CD4-positive, alpha-beta T cell (primary cell): ENCODE results near the gene ERGIC3. TPM values are rescaled to one million over a fixed set of nuclear protein-coding genes. Genes with fewer than 3 reads are reported as not detected.

Source experiments
- ATAC-seq: fragments of 200-7000 bp; cut with Tn5 transposase; one replicate; pipeline ENCODE4 v1.10.0; 2022; ENCODE audit warnings: mild to moderate bottlenecking; ENCODE audit not compliant: poor library complexity
- CTCF ChIA-PET: fragments of 350-600 bp; sonication (Branson Sonifier 250); formaldehyde crosslinking; loops from one replicate; lab custom pipeline; 2021; ENCODE audit warnings: antibody characterized with exemption, inconsistent platforms; lab: Charles Lee
- POLR2A ChIA-PET: fragments of 350-600 bp; sonication (Branson Sonifier 250); formaldehyde crosslinking; loops from one replicate; lab custom pipeline; 2021; ENCODE audit warnings: antibody characterized with exemption, inconsistent platforms; lab: Charles Lee
- DNase-seq, 14 experiments: peaks; one replicate each; pipeline ENCODE4 v3.0.0-alpha.2; 2013 to 2020; ENCODE audit warnings: mixed read lengths in 2 of 14
- H3K27ac ChIP-seq, 2 donors: one replicate each; pipeline versions ENCODE4 v1.5.1 to v1.7.0; 2013; ENCODE audit warnings: low read length in 2 of 2, low read depth in 1 of 2, mild to moderate bottlenecking in 1 of 2
- H3K27me3 ChIP-seq, 2 experiments: 1 replicate in 1 of 2; 2 replicates in 1 of 2; pipeline versions ENCODE4 v1.6.1 to v1.7.0; 2013; ENCODE audit warnings: low read length in 2 of 2, control low read depth in 1 of 2, mild to moderate bottlenecking in 1 of 2, moderate library complexity in 1 of 2; ENCODE audit not compliant: insufficient read depth in 2 of 2, control insufficient read depth in 1 of 2
- H3K36me3 ChIP-seq: one replicate; pipeline ENCODE4 v1.6.1; 2013; ENCODE audit warnings: low read length, control low read depth; ENCODE audit not compliant: insufficient read depth
- H3K4me1 ChIP-seq: one replicate; pipeline ENCODE4 v1.6.1; 2013; ENCODE audit warnings: low read length, control low read depth; ENCODE audit not compliant: insufficient read depth
- H3K4me3 ChIP-seq: one replicate; pipeline ENCODE4 v1.5.1; 2013; ENCODE audit warnings: mild to moderate bottlenecking, low read length, moderate library complexity
- H3K9me3 ChIP-seq, 2 experiments: 1 replicate in 1 of 2; 2 replicates in 1 of 2; pipeline versions ENCODE4 v1.6.1 to v1.7.0; 2013; ENCODE audit warnings: low read length in 2 of 2, mild to moderate bottlenecking in 2 of 2, control low read depth in 1 of 2, moderate library complexity in 1 of 2; ENCODE audit not compliant: control insufficient read depth in 1 of 2, insufficient read depth in 1 of 2
- H3K27ac Mint-ChIP-seq: one replicate; pipeline ENCODE4 v1.8.0; 2020; ENCODE audit warnings: mixed read lengths
- H3K27me3 Mint-ChIP-seq: one replicate; pipeline ENCODE4 v1.8.0; 2021; ENCODE audit warnings: mixed read lengths
- H3K36me3 Mint-ChIP-seq: one replicate; pipeline ENCODE4 v1.8.0; 2021; ENCODE audit warnings: low read depth, mixed read lengths
- H3K4me1 Mint-ChIP-seq: one replicate; pipeline ENCODE4 v1.8.0; 2021; ENCODE audit warnings: low read depth, mixed read lengths
- H3K4me3 Mint-ChIP-seq: one replicate; pipeline ENCODE4 v1.8.0; 2020; ENCODE audit warnings: mild to moderate bottlenecking, mixed read lengths
- H3K9me3 Mint-ChIP-seq: one replicate; pipeline ENCODE4 v1.8.0; 2020; ENCODE audit warnings: mixed read lengths
- CTCF ChIP-seq: fragments of 200-600 bp; IDR thresholded peaks from one replicate; pipeline ENCODE4 v1.8.0; 2022; ENCODE audit warnings: antibody characterized with exemption, mild to moderate bottlenecking
- intact Hi-C, 2 experiments: fragments of 100-400 bp; cut with DNase I in 1 of 2; cut with micrococcal nuclease in 1 of 2; formaldehyde crosslinking; loops; one replicate each; pipeline versions ENCODE4 v1.15.1 to v1.9.0; 2023 to 2025; cut with DNase I, micrococcal nuclease
- total RNA-seq, 174 experiments: library from RNA in 2 of 174; stranded (reverse) in 2 of 174; gene quantifications; one replicate each; pipeline ENCODE4 v1.2.3 and lab custom pipeline; 2021 to 2026

The ERGIC3 gene
- total RNA-seq, 2 experiments from 2014 or later = 144 to 146 TPM

GRCh38 chr20:35508493-35509218, 33.2 kb upstream of the ERGIC3 start:
- Histone ChIP-seq H3K36me3 (peaks cover 95% of the 10 kb centered on the region), H3K4me1 (peaks cover 16% of the 10 kb centered on the region), H3K27me3 (no peaks in the 10 kb centered on the region), H3K27ac (peak overlapping the region in 1 of 2 donors; percentile 22), H3K4me3 (no peak overlapping the region), H3K9me3 (no peaks in the 10 kb centered on the region)
- Mint-ChIP-seq H3K4me1 (peaks cover 13% of the 10 kb centered on the region), H3K9me3 (no peaks in the 10 kb centered on the region), H3K27me3 (no peaks in the 10 kb centered on the region), H3K36me3 (peaks cover 97% of the 10 kb centered on the region), H3K4me3 (no peak overlapping the region), H3K27ac (no peak overlapping the region)
- ChIA-PET POLR2A (interaction anchor here (0.6 to 0.8 kb wide), 2 partner anchors 9 to 259 kb away, joined by 3 read pairs; no protein-coding TSS in a partner anchor), CTCF (no interaction called here)
- intact Hi-C loops = no loop called here
- ATAC-seq = no peak
- DNase-seq = no peak
- TF ChIP-seq CTCF = no peak

GRCh38 chr20:35510951-35511735, 30.7 kb upstream of the ERGIC3 start:
- H3K27ac Mint-ChIP-seq = no peak overlapping the region

More at GRCh38 chr20:35510951-35511735, 30.7 kb upstream of the ERGIC3 start:
- no peak for TF ChIP-seq CTCF
- Mint-ChIP-seq H3K36me3 (peaks cover 94% of the 10 kb centered on the region), H3K9me3 (no peaks in the 10 kb centered on the region), H3K4me1 (peaks cover 7% of the 10 kb centered on the region), H3K4me3 (no peak overlapping the region), H3K27me3 (no peaks in the 10 kb centered on the region)
- ChIA-PET POLR2A (no interaction called here), CTCF (no interaction called here)
- Histone ChIP-seq H3K36me3 (peaks cover 90% of the 10 kb centered on the region), H3K27ac (no peak overlapping the region), H3K4me1 (no peaks in the 10 kb centered on the region), H3K27me3 (no peaks in the 10 kb centered on the region), H3K9me3 (no peaks in the 10 kb centered on the region), H3K4me3 (no peak overlapping the region)
- DNase-seq (no peak), ATAC-seq (no peak)
- intact Hi-C loops = no loop called here
